ENCODE results near the gene ATP10B.

- TF ChIP-seq POLR2A (IDR thresholded peaks at IDR 0.05) (no peak), CTCF (IDR thresholded peaks at IDR 0.05) (no peak)
These were observed 51.4 kb downstream of the ATP10B start for GRCh38 chr5:160800375-160801275.

Data from Peyer's patch (tissue), 4 donors.